HG02759 (cell line): Measurements from ENCODE around the gene ELK4.

ENCODE experiments used
- ATAC-seq: cut with Tn5 transposase; IDR thresholded peaks from one replicate; pipeline ENCODE4 v1.9.1; 2021; ENCODE audit warnings: mild to moderate bottlenecking, moderate library complexity; ENCODE audit not compliant: unreplicated experiment

Gene ELK4

DNA sequence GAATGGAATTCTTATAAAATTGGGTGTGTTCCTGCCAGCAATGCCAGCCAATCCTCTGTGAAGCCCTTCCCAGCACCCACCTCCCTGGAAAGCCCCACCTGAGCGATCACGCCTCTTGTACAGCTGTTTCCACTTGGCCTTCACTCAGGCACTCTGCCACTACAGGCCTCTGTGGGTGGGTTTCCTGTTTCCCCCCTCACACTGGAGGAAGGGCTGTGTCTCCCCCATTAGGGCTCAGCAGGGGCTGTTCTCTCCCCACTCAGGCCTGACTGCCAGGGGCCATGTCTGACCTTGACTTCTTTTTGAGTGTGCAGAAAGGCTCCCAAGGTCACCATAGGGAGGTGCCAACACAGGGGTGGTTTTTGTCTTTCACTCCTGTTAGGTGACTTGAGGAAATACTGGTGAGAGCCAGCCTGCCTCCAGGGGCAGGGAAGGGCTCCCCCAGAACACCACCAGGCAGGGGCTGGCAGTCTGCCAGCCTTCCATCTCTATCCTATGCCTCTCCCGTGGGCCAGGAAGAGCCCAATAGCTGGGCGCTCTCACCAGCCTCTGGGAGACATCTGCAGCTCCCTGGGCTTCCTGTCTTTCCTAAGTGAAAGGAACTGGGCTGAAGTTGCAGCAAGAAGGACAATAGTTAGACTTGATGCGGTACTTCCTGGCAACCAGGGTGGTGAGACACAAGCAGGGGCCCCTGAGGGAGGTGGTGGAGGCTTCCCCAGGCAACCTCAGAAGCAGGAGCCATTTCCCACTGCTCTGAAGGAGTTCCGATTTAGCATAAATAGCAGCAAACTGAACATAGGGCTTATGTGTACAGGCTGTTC lies 49.1 kb downstream of the ELK4 start:
- no peak for ATAC-seq

DNA sequence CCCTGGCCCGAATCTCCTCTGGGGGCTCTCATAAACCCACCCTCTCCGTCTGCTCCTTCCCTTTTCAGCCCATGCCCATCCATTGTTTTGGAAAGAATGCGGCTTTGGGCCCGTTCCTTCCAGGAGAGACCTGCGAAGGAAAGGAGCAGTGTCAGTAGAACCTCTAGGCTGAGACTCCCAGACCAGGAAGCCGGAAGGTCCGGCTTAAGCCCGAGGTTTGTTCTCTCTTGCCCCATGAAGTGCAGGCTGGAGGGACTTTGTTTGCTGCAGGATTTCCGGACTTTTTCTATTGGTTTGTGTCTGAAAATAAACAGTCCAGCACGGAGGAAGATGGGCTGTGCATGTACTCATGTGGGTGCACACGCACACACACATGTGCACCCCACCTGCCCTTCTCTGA lies 49.8 kb downstream of the ELK4 start:
- no peak for ATAC-seq

DNA sequence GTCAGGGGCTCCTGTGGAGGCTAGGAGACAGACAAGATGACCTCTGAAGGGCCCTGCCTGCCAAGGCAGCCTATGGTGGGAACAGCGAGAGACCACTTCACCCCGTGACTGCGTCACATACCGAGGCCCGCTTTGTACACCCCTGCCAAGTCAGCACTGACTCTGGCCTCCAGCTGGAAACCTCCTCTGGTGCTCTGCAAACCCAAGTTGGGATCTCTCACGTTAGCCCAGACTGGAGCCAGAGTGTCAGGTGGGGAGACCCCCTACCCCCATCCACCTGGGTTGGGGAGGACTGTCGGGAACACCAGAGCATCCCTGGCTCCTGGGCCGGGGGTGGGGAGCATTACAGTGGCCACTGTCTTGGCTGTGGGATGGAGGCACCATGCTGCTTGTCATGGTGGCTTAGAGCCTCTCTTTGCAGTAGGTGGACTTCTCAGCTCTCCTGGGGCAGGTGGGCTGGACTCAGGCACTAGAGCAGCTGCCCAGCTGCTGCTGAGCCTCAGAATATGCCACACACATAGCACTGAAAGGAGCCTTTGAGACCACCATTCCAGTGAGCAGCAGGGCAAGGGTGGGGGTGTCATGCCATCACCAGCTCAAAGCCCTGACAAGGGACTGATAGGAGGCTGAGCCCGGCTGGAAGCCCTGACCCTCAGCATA lies 50.4 kb downstream of the ELK4 start:
- ATAC-seq = no peak

GRCh38 chr1:205580923-205581180 lies 51.0 kb downstream of the ELK4 start:
- ATAC-seq = no peak

DNA sequence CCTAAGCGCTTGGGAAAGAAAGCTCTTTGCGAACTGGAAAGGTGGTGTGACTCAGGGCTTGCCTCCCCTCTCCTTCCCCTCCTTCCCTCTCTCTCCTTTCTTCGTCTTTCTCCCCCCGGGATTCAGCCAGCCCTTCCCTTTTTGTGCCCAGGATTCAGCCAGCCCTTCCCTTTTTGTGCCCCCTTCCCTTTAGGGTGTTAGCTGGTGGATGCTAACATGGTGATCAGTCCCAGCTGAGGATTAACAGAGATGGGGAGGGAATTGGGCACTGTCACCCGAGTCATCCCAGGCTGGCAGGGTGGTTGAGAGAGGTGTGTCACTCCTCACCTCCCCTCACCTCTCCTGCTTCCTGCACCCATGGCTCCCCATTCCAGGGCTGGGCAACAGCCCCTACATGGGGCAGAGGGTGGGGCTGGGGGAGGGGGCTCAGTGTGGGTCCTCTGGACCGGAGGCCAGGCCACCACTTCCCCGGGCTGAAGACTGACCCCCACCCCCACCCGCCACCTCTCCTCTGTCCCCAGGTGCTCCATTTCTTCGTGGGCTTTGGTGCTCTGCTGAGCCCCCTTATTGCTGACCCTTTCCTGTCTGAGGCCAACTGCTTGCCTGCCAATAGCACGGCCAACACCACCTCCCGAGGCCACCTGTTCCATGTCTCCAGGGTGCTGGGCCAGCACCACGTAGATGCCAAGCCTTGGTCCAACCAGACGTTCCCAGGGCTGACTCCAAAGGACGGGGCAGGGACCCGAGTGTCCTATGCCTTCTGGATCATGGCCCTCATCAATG lies 51.5 kb downstream of the ELK4 start:
- ATAC-seq = no peak

GRCh38 chr1:205579711-205580110 lies 52.1 kb downstream of the ELK4 start:
- ATAC-seq = no peak

DNA sequence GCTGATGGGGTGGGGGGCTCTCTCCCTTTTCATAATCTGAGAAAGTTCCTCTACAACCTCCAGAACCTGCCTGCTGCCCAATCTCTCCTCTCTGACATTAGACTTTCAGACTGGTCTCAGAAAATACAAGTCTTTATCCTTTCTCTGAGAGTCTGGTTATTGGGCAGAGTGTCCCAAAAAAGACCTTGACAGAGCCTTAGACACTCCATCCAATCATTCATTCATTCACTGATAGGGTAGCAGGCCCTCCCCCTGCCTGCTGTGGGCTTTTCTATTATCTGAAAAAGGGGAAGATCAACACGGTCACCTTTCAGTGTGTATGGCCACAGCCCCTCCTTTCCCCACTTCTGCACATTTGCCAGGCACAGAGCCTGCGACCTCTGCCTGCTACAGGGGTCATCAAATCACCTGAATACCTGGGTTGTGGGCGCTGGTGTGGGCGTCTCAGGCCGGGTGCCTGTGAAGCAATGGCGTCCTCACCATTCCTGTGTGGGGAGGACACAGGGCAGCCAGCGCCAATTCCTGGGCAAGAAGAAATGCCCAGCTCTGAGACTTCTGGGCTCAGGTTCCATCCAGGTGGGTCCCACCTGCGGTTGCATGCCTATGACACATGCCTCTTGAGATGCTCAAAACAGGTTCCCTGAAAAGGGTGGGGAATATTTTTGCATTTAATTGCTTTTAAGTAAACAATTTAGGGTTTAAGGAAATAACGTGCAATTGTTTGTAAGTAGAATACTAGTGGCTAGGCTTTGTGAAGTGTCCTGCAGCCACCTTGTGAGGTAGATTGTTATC lies 52.8 kb downstream of the ELK4 start:
- no peak for ATAC-seq

DNA sequence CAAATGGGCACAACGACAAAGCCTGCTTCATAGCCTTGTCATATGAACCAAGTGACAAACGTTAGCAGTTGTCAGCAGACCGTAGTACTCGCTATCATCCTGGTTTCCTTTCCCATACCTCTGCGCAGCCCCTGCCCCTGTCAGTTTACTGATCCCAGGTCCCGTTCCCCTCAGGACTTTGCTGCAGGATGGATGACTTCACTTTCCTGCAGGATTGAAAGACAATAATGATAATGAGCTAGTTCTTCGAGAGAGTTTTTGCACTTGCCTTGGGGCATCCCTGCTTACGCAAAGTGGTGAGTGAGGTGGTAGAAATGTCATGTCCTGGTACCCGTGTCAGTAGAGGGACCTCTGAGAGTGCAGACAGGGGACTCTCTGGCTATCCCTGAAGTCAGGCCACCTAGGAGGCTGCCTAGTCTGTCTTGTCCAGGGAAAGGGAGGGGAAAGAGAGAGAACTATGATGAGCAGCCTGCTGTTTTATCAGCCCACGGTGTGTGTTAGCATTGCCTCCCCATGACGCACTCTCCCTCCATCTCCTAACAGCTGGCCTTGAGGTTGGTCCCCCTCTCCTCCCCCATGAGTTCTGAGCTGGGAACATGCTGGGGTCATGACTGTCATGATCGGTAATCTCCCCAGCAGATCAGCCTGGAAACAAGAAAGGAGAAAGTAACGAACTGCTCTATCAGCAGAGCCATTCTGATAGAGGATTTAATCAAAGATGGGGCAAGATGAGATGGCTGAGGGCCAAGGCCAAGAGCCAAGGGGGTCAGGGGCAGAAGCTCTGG lies 53.7 kb downstream of the ELK4 start:
- ATAC-seq = no peak

GRCh38 chr1:205576805-205577761 lies 54.7 kb downstream of the ELK4 start:
- no peak for ATAC-seq

DNA sequence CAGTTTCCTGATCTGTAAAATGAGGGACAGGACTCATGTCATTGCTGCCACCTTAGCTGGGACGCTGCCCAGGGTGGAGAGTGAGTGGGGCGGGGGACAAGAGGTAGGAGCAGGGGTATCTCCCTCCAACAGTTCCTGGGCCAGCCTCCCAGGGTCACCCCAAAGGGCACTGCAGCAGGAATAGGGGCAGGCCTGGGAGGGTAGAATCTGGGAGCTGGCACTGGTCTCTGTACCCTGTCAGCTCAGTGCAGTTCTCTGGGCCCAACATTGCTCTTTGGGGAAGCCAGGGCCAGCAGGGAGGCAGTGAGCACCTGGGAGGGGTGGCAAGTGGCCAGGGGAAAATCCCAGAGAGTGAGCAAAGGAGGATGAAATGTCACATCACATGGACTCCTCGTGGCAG lies 55.8 kb downstream of the ELK4 start:
- no peak for ATAC-seq

- no peak for ATAC-seq
Measured at GRCh38 chr1:205575294-205575885, 56.4 kb downstream of the ELK4 start.

- no peak for ATAC-seq
Measured at GRCh38 chr1:205572421-205572820, 59.4 kb downstream of the ELK4 start.

DNA sequence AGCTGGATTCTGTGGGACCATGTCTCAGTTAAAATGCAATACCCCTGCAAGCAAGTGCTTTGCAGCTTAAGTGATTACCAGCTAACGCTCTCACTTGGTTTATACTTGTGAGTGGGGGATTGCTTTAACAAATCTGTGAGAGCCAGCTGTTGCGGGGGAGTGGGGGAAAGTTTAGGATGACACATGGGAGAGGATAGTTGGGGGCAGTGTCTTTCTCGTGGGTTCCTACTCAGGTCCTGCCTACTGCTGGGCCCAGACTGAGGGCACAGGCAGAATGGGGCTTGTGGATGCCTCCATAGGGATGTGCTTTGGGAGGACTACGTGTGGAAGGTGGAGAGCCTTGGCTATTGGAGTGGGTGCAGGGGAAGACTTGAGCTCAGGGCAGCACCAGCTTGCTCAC lies 60.1 kb downstream of the ELK4 start:
- no peak for ATAC-seq

GRCh38 chr1:205570796-205571537 lies 60.8 kb downstream of the ELK4 start:
- ATAC-seq = no peak

GRCh38 chr1:205570173-205570501 lies 61.7 kb downstream of the ELK4 start:
- no peak for ATAC-seq

- ATAC-seq = no peak
Measured at GRCh38 chr1:205569411-205570172, 62.2 kb downstream of the ELK4 start.

DNA sequence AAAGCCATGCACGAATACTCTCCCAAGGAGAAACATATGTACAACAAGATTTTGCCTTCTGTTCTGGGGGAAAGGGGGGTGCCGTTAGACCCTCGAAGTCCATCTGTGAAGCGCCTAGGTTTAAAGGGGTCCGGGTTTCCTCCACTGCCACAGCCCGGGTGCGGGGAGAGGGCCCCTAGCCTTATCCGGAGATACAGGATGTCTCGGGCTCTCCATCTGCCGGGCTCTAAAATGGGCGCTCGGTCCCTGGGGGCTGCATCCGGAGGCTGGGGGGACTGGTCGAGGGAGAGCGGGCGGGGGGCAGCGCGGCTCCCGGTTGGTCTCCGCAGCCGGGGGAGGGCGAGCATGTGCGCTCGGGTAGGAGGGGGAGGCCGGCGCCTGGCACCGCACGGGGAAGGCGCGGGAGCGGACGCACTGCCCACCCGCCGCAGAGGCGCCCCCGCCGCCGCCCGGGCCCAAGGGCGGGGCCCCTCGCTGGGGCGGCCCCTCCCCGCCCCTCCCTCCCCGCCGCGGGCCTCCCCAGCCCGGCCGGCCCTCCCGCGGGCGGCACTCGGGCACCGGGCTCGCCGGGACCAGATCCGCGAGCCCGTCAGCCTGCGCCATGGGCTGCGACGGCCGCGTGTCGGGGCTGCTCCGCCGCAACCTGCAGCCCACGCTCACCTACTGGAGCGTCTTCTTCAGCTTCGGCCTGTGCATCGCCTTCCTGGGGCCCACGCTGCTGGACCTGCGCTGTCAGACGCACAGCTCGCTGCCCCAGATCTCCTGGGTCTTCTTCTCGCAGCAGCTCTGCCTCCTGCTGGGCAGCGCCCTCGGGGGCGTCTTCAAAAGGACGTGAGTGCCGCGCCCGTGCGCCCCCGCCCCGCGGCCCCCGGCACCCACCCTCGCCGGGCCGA lies 63.1 kb downstream of the ELK4 start:
- ATAC-seq = no peak
